K562 (cell line): ENCODE data around the gene RNF121. TPM values are rescaled to one million over a fixed set of nuclear protein-coding genes. Genes with fewer than 3 reads are reported as not detected.

Source experiments
- GABPB1 ChIP-seq: sonication (generic); formaldehyde crosslinking; IDR thresholded peaks from 2 replicates; pipeline ENCODE4 v1.8.0; 2022; ENCODE audit warnings: mild to moderate bottlenecking, missing genetic modification reagents
- NFYB ChIP-seq: IDR thresholded peaks from 2 replicates; pipeline ENCODE4 v1.6.1; 2011; ENCODE audit warnings: mild to moderate bottlenecking, moderate library complexity; ENCODE audit not compliant: insufficient read length; ENCODE audit errors: extremely low read depth
- POLR2A ChIP-seq: fragments of 450-650 bp; conservative IDR thresholded peaks from 2 replicates; pipeline ENCODE4 v1.6.1; 2016
- POLR2AphosphoS2 ChIP-seq: IDR thresholded peaks from 2 replicates; pipeline ENCODE4 v1.6.1; 2012; ENCODE audit warnings: low read length, improper control_type of control experiment
- SRSF7 ChIP-seq: fragments of 200-400 bp; formaldehyde crosslinking; optimal IDR thresholded peaks from 2 replicates; pipeline ENCODE3; 2017; ENCODE audit warnings: mild to moderate bottlenecking, low read depth, low read length
- SUPT5H ChIP-seq: fragments of 450-650 bp; IDR thresholded peaks from 2 replicates; pipeline ENCODE4 v1.6.1; 2016
- ZNF140 ChIP-seq: fragments of 250-450 bp; sonication (Bioruptor Pico); IDR thresholded peaks from 2 replicates; pipeline ENCODE4 v1.8.0; 2021; ENCODE audit warnings: moderate library complexity, mild to moderate bottlenecking, inconsistent platforms
- ZNF507 ChIP-seq: conservative IDR thresholded peaks from 2 replicates; pipeline ENCODE4 v1.6.1; 2017; ENCODE audit warnings: missing genetic modification characterization, missing compliant biosample characterization
- polyA plus RNA-seq, 8 experiments: library from polyadenylated mRNA; depleted of rRNA in 4 of 8; stranded (reverse) in 5 of 8; unstranded in 3 of 8; fragments of >200 nt; fragmentation: Nextera tagmentation in 2 of 8; fragmentation: Illumina TruSeq in 1 of 8; extraction: Ambion mirVana in 2 of 8; extraction: Trizol in 1 of 8; gene quantifications; 2 replicates each; pipeline versions ENCODE4 v1.2.1 to v1.2.3, GENCODE V29; 2011 to 2014; ENCODE audit warnings: inconsistent platforms in 1 of 8, missing spikeins in 1 of 8
- total RNA-seq, 7 experiments: library from RNA; depleted of rRNA in 6 of 7; stranded (reverse); fragments of >200 nt in 6 of 7; fragmentation: Illumina TruSeq in 2 of 7; extraction: Trizol in 2 of 7; gene quantifications; 2 replicates each; pipeline versions ENCODE4 v1.2.1 to v1.2.3, GENCODE V29; 2011 to 2021; ENCODE audit warnings: low replicate concordance in 1 of 7
- TF ChIP-seq, protein P1 (sequence below): IDR thresholded peaks from 2 replicates; pipeline ENCODE4 v1.6.1; 2014; ENCODE audit warnings: antibody characterized with exemption

Gene RNF121
- total and polyA plus RNA-seq, 9 of the 15 experiments (the other 6 are each of a cell fraction or from before 2014, with no cell fraction given), result 8.0 to 63.4 (median 20.5) TPM

DNA sequence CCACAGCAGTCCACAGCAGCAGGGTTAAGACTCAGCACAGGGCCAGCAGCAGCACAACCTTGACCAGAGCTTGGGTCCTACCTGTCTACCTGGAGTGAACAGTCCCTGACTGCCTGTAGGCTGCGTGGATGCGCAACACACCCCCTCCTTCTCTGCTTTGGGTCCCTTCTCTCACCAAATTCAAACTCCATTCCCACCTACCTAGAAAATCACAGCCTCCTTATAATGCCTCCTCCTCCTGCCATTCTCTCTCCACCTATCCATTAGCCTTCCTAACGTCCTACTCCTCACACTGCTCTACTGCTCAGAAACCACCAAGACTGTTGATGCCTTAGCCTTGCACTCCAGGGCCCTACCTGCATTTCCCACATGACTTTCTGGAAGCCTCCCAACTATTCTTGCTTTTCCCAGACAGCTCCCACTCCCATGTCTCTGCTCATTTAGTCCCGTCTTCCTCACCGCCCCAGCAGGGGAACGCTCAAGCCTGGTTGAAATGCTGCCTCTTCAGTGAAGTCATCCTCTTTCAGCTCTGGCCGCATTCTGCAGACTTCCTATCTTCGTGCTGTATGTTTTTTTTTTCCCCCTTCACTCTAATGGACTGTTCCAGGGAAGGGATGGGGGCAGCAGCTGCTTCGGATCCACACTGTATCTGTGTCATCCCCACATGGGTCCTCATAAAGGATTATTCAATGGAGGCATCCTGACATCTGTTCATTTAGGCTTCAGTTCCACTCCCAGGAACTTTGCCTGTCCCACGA lies 73.2 kb downstream of the RNF121 start (continued):
- TF ChIP-seq GABPB1 (no peak), POLR2A (peak; percentile 78), ZNF140 (CRISPR knock-in tag) (no peak), NFYB (no peak), SUPT5H (peak; percentile 76), SRSF7 (no peak), POLR2AphosphoS2 (0 out of 2 replicates have a peak, but pooled peaks have one; percentile 48), ZNF507 (tag) (no peak)
- TF ChIP-seq, protein P1, sequence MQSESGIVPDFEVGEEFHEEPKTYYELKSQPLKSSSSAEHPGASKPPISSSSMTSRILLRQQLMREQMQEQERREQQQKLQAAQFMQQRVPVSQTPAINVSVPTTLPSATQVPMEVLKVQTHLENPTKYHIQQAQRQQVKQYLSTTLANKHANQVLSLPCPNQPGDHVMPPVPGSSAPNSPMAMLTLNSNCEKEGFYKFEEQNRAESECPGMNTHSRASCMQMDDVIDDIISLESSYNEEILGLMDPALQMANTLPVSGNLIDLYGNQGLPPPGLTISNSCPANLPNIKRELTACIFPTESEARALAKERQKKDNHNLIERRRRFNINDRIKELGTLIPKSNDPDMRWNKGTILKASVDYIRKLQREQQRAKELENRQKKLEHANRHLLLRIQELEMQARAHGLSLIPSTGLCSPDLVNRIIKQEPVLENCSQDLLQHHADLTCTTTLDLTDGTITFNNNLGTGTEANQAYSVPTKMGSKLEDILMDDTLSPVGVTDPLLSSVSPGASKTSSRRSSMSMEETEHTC, result no peak
